ENCODE data around the gene ELAVL2. TPM values are rescaled to one million over a fixed set of nuclear protein-coding genes. Genes with fewer than 3 reads are reported as not detected.

The ELAVL2 gene
- total and polyA plus RNA-seq, 9 of the 15 experiments (the other 6 are each of a cell fraction or from before 2014, with no cell fraction given) = not detected

DNA sequence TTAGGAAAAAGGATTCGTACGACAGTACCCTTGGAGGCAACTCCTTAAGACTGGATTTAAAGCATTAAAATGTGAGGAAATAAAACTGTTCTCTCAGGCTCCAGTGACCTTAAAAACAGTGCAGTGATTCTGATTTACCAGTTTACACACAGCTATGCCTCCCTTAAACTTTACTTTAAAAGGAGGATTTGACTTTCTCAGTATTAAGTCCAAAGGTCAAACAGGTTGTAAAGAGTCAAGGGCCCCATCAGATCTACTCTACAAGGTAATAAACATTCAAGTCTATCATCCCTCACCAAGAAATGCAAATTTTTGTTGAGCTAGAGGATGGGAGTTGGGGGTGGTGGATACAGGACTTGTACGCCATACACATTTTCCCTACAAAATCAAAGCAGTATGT, 75.2 kb downstream of the ELAVL2 start:
- no peaks in the 10 kb centered on the region for H3K79me2 ChIP-seq (ENCODE audit: control insufficient read depth, insufficient read depth, low read length)
- no peaks in the 10 kb centered on the region for H4K20me1 ChIP-seq (replicated peaks; ENCODE audit: control insufficient read depth, insufficient read depth, low read length)
- no peak for DNase-seq (ENCODE audit: extremely low read depth in 1 of 4, low spot score in 3 of 4)
- BruUV-seq (replicated peaks) = no TSS peak
- no peak for ATAC-seq
- H3K9me1 ChIP-seq (ENCODE audit: control insufficient read depth, insufficient read depth, low read length) = no peaks in the 10 kb centered on the region
- no peak for FAIRE-seq
- H2AFZ ChIP-seq (ENCODE audit: low read depth, low read length) = no peak overlapping the region
- no peak for TF ChIP-seq THAP12 (CRISPR knock-in tag; IDR thresholded peaks at IDR 0.05)
- TF ChIP-seq NR3C1 (CRISPR knock-in tag; IDR thresholded peaks at IDR 0.05) = no peak
- TF ChIP-seq PPARD (CRISPR knock-in tag; IDR thresholded peaks at IDR 0.05) = no peak
- TF ChIP-seq PATZ1 (CRISPR knock-in tag; IDR thresholded peaks at IDR 0.05; ENCODE audit: borderline replicate concordance) = no peak
- TF ChIP-seq KLF6 (CRISPR knock-in tag; IDR thresholded peaks at IDR 0.05; ENCODE audit: borderline replicate concordance) = no peak
- no peak for TF ChIP-seq IRF2 (CRISPR knock-in tag; IDR thresholded peaks at IDR 0.05)
- no peak for TF ChIP-seq CBX1 (IDR thresholded peaks at IDR 0.05; ENCODE audit: low read depth)
- no peak for TF ChIP-seq EP400 (IDR thresholded peaks at IDR 0.05)
- TF ChIP-seq ZKSCAN8 (CRISPR knock-in tag; IDR thresholded peaks at IDR 0.05) = no peak
- TF ChIP-seq DEAF1 (CRISPR knock-in tag; IDR thresholded peaks at IDR 0.05) = no peak
- TF ChIP-seq NR2C1 (IDR thresholded peaks at IDR 0.05) = no peak
- no peak for TF ChIP-seq NR2C1 (tag; IDR thresholded peaks at IDR 0.05)
- no peaks in the 10 kb centered on the region for H3K9me3 ChIP-seq (replicated peaks; ENCODE audit: control insufficient read depth, insufficient read depth, low read depth, low read length)
- ChIA-PET CTCF (ENCODE audit: low intra/inter-chr PET ratio) (no interaction called here), POLR2A (no interaction called here)
- no CpG with 5 or more reads among the region's 3 CpGs for WGBS (ENCODE audit: insufficient coverage, low coverage, missing lambda C conversion rate)
- intact Hi-C loops (cut with micrococcal nuclease) = no loop called here
- in situ Hi-C loops (cut with MboI) = no loop called here
- H3K4me2 ChIP-seq (ENCODE audit: insufficient read depth, low read length) = no peak overlapping the region
- H3K27ac ChIP-seq (ENCODE audit: extremely low read depth, low read depth, low read length) = no peak overlapping the region
- no peak overlapping the region for H3K9ac ChIP-seq (ENCODE audit: insufficient read depth in 1 of 2, low read depth in 2 of 2, low read length in 2 of 2)
- H3K4me3 ChIP-seq = no peak overlapping the region
- H3K4me1 ChIP-seq (replicated peaks in 1 of 2; ENCODE audit: control insufficient read depth in 2 of 2, insufficient read depth in 2 of 2, low read length in 2 of 2) = no peaks in the 10 kb centered on the region
- no peaks in the 10 kb centered on the region for H3K27me3 ChIP-seq (ENCODE audit: control insufficient read depth in 2 of 2, insufficient read depth in 2 of 2, low read length in 2 of 2)
- no peaks in the 10 kb centered on the region for H3K36me3 ChIP-seq (ENCODE audit: control insufficient read depth, insufficient read depth, low read length)
